GM18502 (cell line): ENCODE results near the gene TBC1D13.

Source experiments
- ATAC-seq: cut with Tn5 transposase; IDR thresholded peaks from one replicate; pipeline ENCODE4 v1.9.1; 2021; ENCODE audit warnings: mild to moderate bottlenecking; ENCODE audit not compliant: unreplicated experiment, poor library complexity

The TBC1D13 gene

DNA sequence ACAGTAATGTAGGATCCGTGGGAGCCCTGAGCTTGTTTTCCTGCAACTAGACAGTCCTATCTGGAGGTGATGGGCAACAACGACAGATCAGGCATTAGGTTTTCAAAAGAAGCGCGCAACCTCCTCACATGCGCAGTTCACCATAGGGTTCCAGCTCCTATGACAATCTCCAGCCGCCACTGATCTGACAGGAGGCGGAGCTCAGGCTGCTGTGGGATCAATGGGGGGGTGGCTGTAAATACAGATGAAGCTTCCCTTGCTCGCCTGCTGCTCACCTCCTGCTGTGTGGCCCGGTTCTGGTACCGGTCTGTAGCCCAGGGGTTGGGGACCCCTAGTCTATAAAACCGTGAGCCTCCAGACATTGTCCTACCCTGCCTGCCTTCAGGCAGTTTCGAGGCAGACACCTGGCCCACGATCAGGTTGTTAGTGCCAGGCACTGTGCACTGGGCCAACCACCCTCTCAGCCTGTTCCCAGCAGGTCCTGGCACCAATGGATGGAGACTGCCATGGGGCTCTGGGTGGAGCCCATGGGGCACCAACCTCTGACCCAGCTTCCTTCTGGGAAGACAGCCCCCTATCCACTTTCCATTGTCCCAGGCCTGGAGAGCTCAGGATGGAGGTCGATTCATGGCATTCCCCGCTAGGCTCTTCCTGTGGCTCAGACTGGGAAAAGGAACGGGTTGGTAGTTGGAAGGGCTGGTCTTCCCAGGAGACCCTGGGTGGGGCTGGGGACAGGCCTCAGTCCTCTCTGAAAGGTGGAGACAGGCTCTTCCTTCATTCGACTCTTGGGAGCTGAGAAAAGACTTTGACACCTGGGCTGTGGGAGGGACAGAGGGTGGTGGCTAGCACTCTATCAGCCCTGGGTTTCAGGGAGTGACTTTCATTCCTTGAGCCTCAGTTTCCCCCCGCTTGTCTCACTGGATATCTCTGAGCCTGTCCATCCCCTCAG is 32.9 kb downstream of the TBC1D13 start:
- no peak for ATAC-seq

DNA sequence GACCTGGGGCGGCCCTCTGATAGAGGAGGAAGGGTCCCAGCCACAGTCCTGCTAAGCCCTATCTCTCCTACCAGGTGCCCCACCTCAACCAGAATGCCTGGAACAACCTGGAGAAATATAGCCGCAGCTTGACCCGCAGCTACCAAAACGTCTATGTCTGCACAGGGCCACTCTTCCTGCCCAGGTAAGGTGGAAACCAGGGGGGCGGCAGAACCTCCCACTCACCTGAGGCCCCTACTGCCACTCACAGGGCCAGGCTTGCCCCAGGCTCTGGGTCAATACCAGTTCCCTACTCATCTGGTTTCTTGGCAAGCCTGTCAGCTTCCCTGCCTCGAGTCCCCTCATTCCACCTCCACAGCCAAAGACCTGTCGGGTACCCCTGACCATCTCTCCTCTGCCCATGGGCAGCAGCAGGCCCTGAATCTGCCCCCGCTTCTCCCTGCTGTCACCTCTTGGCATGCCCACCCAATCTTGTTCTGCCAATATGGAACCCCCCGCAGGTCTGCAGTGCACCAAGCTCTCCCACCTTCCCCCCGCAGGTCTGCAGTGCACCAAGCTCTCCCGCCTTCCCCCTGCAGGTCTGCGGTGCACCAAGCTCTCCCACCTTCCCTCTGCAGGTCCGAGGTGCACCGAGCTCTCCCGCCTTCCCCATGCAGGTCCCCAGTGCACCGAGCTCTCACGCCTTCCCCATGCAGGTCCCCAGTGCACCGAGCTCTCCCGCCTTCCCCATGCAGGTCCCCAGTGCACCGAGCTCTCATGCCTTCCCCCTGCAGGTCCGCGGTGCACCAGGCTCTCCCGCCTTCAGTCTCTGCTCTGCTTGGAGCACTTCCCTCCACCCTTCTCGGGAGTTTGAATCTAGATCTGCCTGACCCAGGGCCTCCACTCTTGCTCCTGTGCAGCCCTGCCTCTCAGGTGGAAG is 33.9 kb downstream of the TBC1D13 start:
- no peak for ATAC-seq

DNA sequence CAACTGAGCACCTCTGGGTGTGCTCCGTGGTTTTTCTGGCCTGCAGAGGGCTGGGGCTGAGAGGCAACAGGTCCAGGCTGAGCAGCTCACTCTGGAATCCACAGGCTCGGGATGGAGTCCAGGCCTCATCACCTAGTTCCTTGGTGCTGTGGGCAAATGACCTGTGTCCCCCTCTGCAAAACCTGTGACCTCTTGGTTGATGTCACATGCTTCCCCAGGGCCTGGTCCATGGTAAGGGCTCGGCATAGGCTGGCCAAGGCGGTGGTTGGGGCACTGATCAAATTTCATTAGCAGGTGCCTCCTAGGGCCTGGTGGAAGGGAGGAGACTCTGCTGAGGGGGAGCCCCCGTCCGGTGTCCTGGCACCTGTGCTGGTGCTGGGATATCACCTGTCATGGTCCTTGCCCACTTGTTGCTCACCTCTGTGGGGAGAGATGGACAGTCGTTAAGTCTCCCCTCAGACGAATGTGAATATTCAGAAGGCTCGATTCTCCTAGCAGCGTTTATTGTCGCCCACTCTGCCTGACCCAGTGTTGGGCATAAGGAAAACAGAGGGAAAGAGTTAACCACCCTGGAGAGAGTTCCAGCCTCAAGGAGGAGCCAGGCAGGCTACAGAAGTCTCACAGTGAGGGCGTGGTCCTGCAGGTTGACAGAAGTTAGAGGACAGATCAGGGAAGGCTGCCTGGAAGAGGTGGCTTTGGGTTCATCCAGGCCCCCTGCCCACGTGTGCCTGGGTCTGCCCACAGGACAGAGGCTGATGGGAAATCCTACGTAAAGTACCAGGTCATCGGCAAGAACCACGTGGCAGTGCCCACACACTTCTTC is 34.7 kb downstream of the TBC1D13 start:
- no peak for ATAC-seq

DNA sequence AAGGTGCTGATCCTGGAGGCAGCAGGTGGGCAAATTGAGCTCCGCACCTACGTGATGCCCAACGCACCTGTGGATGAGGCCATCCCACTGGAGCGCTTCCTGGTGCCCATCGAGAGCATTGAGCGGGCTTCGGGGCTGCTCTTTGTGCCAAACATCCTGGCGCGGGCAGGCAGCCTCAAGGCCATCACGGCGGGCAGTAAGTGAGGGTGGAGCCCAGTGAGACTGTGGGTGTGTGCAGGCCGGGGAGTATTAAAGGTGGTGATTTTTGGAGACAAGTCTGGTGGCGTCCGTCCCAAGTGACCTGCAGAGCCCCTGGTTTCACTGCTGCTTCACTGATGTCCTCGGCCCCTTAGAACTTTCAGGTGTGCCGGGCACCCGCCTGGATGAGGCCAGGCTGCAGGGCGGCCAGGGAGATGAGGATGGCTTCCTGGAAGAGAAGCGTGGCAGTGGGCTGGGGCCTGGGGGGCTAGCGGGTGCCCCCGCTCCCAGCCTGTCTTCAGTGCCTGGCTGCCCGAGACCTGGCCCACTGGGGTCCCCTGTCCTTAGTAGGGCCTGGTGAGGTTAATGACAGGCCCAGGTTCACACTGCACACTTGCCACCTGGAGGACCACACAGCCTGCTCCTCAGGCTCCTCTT is 35.5 kb downstream of the TBC1D13 start:
- no peak for ATAC-seq

DNA sequence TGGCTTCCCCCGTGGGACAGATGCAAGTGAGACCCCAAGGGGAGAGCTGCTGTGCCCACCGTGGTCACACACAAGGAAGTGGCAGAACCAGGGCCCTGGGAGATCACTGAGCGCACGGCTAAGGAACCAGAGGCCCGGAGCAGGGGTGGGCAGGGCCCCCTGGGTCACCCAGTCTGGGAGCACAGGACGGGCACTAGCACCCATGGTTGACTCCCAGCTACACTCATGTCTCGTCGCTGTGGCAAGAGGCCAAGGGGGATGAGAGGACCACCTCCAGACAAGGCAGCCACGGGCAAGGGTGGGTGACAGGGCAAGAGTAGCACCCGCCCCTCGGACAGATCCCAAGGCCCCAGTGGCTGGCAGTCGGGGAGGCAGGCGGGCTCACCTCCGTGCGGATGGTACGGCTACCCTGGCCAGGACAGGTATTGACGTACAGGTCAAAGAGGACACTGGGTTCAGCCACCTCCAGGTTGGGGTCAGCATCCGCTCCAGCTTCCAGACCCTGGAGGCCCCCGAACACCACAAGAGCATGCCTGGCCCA is 36.4 kb downstream of the TBC1D13 start:
- ATAC-seq = no peak

DNA sequence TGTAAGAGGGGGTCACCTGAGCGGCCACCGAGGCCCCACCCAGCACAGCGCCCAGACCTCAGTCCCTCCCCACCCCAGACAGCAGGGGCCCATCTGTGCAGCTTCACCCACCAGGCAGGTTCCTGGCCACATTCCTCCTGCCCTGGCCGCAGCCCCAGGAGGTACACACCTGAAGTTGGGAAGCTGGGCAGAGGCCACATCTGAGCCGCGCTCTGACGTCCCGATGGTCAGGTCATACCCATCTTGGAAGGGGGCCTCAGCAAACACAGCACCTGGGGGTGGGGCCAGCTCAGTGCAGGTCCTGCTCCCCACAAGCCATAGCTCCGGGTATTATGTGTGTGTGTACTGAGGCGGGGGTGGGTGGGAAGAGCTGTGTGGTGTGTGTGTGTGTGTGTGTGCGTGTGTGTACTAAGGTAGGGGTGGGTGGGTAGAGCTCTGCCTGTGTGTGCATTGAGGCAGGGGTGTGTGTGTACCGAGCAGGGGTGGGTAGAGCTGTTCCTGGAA is 36.9 kb downstream of the TBC1D13 start:
- no peak for ATAC-seq

DNA sequence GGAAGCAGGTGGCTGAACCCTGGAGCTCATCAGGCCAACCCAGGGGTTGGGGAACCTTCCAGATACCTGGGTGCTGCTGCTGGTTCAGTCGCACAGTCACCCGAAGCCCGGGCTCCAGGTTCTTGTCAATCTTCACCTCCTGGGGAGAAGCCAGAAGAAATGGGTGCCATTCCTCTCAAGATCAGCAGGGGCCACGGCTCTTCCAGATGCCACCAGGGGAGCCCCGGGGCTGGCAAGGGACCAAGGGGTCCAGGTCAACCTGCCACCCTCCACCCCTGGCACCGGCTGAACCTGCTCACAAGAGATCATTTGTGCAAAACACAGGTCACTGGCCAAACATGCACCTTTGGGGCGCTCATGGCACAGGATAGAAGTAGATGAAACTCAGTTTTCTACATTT is 37.9 kb downstream of the TBC1D13 start:
- no peak for ATAC-seq

DNA sequence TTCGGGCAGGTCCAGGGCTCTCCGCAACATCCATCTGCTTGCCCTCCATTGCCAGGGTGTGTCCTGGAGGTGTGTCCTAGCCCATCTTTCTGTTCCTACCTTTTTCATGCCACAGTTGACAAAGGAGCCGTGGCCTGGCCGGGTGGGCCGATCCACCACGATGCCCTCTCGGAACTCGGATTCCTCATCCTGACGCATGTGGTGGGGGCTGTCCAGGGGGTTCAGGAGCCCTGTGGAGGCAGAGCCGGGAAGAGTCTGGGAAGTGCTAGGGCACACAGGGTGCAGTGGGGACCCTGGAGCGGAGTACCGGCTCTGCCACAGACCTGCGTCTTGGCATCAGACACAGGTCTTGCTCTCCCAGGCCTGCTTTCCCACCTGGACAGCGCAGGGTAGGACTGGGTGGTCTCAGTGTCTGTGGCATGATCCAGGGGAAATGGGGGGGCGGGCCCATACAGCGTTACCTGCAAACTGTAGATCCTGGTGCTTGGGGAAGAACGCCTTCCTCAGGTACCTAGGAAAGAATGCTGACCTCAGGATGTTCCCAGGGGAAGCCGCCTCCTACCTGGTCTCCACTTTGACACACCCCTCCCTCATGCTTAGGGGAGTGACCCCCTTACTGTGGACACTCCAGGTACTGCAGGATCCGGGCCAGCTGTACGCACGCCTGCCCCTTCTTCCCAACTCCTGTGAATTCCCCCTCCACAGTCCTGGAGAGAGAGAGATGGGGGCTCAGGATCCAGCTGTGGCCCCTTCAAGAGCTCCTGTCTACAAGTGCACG is 39.1 kb downstream of the TBC1D13 start:
- ATAC-seq = no peak

DNA sequence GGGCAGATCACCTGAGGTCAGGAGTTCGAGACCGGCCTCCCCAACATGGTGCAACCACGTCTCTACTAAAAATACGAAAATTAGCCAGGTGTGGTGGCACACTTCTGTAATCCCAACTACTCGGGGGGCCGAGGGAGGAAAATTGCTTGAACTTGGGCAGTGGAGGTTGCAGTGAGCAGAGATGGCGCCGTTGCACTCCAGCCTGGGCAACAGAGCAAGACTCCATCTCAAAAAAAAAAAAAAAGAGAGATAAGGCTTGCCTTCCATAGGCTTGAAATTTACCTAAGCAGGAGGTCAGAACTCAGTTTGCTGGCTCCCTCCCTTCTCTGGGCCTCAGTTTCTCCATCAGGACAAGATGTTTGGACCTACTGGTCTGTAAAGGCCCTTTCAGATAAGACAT is 41.2 kb downstream of the TBC1D13 start:
- no peak for ATAC-seq

DNA sequence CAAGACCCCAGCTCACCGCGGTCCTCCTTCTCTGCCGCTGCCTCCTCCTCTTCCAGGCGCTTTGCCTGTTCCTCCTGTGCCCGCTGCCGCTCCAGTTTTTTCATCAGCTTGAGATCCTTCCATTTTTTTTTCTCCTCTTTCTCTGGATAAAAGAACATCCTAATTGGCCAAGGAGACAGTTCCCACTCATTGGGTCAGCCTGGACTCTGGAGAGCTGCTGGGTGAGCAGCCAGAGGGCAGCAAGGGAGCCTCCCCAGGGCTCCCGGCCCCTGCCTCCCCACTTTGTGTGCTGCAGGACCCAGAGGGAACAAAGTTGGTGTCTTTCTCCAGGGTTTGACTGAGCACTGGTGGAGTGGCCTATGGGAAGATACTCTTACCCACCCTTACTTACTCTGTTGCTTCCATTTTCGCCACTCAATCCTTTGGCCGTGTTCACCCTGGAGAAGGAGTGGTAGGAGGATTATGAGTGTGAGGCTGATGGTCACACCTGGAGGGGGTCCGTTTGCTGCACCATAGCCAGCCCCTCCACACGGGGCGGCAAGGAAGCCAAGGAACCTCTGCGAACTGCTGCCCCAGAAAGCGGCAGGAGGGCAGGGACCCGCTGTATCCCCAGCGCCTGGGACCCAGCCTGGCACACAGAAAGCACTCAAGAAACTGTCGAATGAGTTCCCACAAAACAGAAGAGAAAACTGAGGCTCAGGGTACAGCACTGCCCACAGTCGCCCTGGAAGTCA is 41.8 kb downstream of the TBC1D13 start:
- ATAC-seq = no peak

DNA sequence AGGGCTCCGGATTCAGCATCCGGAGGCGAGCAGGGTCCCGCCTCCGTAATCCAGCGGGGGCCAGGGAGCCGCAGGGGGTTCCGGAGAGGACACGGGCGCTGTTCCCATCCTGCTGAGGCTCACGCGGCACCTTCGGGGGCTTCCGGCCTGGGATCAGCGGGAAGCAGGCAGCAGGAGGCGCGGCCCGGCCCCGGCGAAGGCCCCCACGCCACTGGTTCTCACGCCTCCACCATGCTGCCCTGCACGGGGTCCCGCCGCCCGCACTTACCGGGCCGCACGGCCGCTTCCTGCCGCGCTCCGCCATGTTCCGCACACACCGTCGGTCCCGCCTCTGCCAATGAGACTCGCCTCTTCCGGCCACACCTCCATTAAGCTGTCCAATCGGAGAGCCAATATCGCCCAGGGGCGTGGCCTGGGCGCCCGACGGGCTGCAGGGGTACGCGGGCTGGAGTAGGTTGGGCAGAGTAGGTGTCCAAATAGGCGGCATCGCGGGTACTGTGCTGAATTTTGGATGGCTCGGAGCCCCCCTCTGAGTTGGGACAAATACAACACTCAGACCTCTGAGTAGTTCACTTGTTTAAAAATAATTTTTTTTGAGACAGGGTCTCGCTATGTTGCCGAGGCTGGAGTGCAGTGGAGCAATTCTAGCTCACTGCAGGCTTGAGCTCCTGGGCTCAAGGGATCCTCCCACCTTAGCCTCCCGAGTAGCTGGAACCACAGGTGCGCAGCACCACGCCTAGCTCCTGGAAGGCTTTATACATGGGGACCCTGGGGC is 42.6 kb downstream of the TBC1D13 start, which contains the start of gene SPOUT1:
Gene SPOUT1 (minus strand): TSS at position 318 of the 775 bp plus-strand sequence. CDS start 14 bp downstream, at position 304.
- peak; percentile 98 for ATAC-seq

DNA sequence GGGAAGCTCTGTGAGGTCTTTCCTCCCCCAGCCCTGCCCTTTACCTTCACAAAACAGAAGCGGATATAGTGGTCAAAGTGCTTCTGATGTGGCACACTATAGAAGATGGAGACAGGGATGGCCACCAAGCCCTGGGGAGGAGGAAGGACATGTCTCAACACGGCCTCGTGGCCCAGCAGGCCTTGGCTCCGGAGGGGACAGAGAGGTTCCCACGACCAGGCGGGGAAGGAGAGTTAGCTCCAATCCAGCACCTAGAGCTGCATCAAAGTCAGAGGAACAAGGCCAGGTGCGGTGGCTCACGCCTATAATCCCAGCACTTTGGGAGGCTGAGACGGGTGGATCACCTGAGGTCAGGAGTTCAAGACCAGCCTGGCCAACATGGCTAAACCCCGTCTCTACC is 46.6 kb downstream of the TBC1D13 start:
- no peak for ATAC-seq

DNA sequence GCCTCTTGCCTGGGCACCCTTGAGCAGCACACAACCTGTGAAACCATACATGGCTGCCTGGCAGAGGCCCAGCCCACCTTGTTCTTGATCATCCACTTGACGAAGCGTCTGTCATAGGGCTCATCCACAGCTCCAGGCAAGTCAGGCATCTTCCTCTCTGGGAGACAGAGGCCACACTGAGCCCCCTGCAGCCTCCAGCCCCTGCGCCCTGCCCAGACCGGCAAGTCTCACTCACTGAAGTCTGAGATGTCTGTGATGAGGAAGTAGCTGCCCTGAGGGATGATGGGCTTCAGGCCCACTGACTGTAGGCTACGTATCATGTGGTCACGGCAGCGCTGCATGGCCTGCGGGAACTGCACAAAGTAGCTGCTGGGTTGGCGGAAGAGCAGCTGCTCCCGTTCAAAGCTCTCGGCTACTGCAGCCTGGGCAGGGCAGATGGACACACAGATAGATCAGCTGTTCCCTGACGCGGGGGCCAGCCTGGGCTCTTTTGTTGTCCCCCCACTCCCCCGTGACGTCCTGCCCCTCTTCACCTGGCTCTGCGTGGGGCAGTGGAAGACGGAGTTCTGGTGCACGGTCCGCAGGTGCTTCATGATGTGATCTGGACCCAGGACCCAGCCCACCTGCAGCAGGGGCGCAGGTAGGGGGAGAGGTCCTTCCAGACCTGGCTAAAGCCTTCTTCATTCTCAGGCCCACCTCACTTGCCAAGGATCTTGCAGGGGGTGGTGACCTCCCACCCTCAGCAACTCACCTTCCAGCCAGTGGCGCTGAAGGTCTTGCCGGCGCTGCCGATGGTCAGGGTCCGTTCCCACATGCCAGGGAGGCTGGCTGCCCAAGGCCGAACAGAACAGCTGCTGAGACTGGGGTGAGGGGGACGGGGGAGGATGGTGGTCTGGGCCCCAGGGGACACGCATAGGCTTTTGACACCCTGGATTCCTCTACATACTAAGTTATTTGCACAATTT is 48.5 kb downstream of the TBC1D13 start:
- no peak for ATAC-seq

DNA sequence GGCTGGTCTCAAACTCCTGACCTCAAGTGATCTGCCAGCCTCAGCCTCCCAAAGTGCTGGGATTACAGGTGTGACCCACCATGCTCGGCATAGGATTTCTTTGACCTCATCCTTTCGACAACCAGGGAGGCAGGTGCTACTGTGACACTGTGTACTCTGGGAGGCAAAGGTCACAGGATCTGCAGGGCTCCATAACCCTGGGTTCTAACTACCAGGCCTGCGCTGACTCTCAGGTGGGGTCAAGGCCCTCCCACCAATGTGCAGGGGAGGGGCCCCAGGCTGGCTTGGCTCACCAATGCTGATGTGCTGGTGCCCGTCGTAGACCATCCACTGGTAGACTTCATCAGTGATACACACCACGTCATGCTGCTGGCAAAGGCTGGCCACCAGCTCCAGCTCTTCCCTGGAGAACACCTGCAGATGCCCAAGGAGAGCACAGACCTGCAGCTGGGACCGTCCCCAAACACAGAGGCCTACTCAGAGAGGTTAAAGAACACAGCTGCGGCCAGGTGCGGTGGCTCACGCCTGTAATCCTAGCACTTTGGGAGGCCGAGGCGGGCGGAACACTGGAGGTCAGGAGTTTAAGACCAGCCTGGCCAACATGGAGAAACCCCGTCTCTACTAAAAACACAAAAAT is 49.6 kb downstream of the TBC1D13 start:
- no peak for ATAC-seq

DNA sequence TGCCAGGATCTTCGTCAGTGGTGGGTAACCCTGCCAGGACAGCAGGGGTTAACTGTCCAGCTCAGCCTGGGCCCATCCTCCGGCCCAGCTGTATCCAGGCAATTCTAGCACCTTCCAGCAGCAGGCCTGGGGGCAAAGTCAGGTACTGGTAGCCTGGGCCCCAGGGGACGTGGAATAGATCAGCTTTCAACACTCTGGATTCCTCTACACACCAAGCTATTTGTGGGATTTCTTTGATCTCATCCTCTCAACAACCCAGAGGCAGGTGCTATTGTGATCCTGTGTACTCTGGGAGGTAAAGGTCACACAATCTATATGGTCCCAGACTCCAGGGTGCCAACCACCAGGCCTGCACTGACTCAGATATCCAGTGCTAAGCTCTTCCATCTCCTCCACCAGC is 51.3 kb downstream of the TBC1D13 start:
- no peak for ATAC-seq

DNA sequence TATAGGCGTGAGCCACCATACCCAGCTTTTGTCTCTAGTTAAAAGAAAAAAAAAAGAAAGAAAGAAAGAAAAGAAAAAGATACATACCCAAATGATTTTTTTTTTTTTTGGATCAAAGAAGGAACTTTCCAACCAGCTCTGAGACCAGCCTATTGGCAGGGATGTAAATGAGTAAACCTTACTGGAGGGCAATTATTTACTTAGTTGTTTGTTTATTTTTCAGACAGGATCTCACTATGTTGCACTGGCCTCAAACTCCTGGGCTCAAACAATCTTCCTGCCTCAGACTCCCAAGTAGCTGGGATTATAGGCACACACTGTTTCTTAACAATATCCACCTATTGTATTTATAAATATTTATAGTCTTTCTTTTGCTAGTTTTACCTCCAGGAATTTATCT is 53.5 kb downstream of the TBC1D13 start:
- no peak for ATAC-seq
